ENCODE results near the gene GARIN5B.

The GARIN5B gene

DNA sequence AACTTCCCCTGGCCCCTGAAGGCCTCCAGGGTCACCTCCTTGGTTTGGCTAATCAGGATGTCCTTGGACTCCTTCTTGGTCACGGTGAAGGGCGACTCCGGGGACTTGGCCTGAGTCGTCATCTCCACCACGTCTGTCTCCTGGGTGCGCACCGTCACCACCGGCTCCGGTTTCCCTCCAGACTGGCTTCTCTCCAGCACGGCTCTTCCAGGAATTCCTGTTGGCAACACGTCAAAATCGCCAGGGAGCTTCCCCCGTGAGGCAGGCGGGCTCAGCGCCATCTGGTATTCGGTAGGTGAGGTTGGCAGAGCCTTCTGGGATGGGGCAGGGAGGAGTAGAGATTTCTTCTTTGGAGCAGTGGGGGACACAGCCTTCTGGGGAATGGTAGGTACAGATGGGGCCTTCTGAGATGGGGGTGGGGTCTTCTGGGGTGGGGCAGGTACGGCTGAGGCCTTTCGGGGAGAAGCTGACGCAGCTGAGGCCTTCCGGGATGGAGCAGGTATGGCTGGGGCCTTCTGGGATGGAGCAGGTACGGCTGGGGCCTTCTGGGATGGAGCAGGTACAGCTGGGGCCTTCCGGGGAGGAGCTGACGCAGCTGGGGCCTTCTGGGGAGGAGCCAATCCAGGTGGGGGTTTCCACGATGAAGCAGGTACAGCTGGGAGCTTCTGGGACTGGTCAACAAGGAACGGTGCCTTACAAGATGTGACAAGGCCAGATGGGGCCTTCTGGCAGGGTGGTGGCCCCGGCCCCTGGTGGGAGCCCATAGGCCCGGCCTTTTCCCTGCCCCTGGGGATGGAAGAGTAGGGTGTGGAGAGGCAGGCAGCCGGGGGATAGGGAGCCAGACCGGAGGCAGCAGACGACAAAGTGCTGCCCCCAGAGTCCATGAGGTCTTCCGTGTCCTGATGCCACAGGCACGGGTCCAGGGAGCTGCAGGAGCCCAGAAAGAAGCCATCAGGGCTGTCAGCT lies 3.8 kb downstream of the GARIN5B start:
- TF ChIP-seq OSR1 (CRISPR knock-in tag; IDR thresholded peaks at IDR 0.05) (no peak), CREB5 (CRISPR knock-in tag; IDR thresholded peaks at IDR 0.05; ENCODE audit: low read depth) (no peak), ZNF8 (CRISPR knock-in tag; IDR thresholded peaks at IDR 0.05) (no peak), ESRRG (CRISPR knock-in tag; IDR thresholded peaks at IDR 0.05) (no peak), ZC3H10 (CRISPR knock-in tag; IDR thresholded peaks at IDR 0.05) (no peak), ISL1 (CRISPR knock-in tag; IDR thresholded peaks at IDR 0.05) (no peak), ZFP3 (CRISPR knock-in tag; IDR thresholded peaks at IDR 0.05) (no peak), CSRNP3 (CRISPR knock-in tag; IDR thresholded peaks at IDR 0.05) (no peak), TCF4 (CRISPR knock-in tag; IDR thresholded peaks at IDR 0.05; ENCODE audit: borderline replicate concordance) (no peak), BACH2 (CRISPR knock-in tag; IDR thresholded peaks at IDR 0.05; ENCODE audit: borderline replicate concordance) (no peak), ARNTL (CRISPR knock-in tag; IDR thresholded peaks at IDR 0.05; ENCODE audit: borderline replicate concordance, low read depth) (no peak), ZNF565 (CRISPR knock-in tag; conservative IDR thresholded peaks at IDR 0.05; ENCODE audit: low read depth) (no peak), ZFP30 (CRISPR knock-in tag; IDR thresholded peaks at IDR 0.05) (no peak), RARB (CRISPR knock-in tag; IDR thresholded peaks at IDR 0.05) (no peak), PPARA (CRISPR knock-in tag; IDR thresholded peaks at IDR 0.05; ENCODE audit: borderline replicate concordance) (no peak), PATZ1 (CRISPR knock-in tag; IDR thresholded peaks at IDR 0.05; ENCODE audit: borderline replicate concordance) (no peak)
- TF ChIP-seq, protein P1, sequence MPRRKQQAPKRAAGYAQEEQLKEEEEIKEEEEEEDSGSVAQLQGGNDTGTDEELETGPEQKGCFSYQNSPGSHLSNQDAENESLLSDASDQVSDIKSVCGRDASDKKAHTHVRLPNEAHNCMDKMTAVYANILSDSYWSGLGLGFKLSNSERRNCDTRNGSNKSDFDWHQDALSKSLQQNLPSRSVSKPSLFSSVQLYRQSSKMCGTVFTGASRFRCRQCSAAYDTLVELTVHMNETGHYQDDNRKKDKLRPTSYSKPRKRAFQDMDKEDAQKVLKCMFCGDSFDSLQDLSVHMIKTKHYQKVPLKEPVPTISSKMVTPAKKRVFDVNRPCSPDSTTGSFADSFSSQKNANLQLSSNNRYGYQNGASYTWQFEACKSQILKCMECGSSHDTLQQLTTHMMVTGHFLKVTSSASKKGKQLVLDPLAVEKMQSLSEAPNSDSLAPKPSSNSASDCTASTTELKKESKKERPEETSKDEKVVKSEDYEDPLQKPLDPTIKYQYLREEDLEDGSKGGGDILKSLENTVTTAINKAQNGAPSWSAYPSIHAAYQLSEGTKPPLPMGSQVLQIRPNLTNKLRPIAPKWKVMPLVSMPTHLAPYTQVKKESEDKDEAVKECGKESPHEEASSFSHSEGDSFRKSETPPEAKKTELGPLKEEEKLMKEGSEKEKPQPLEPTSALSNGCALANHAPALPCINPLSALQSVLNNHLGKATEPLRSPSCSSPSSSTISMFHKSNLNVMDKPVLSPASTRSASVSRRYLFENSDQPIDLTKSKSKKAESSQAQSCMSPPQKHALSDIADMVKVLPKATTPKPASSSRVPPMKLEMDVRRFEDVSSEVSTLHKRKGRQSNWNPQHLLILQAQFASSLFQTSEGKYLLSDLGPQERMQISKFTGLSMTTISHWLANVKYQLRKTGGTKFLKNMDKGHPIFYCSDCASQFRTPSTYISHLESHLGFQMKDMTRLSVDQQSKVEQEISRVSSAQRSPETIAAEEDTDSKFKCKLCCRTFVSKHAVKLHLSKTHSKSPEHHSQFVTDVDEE (CRISPR knock-in tag; IDR thresholded peaks at IDR 0.05): no peak
- no peak for ATAC-seq

GRCh38 chr19:55358493-55358892 lies 4.6 kb downstream of the GARIN5B start:
- no peak for ATAC-seq
- TF ChIP-seq BACH2 (CRISPR knock-in tag; IDR thresholded peaks at IDR 0.05; ENCODE audit: borderline replicate concordance) (no peak), RARB (CRISPR knock-in tag; IDR thresholded peaks at IDR 0.05) (no peak), ZNF8 (CRISPR knock-in tag; IDR thresholded peaks at IDR 0.05) (no peak)

DNA sequence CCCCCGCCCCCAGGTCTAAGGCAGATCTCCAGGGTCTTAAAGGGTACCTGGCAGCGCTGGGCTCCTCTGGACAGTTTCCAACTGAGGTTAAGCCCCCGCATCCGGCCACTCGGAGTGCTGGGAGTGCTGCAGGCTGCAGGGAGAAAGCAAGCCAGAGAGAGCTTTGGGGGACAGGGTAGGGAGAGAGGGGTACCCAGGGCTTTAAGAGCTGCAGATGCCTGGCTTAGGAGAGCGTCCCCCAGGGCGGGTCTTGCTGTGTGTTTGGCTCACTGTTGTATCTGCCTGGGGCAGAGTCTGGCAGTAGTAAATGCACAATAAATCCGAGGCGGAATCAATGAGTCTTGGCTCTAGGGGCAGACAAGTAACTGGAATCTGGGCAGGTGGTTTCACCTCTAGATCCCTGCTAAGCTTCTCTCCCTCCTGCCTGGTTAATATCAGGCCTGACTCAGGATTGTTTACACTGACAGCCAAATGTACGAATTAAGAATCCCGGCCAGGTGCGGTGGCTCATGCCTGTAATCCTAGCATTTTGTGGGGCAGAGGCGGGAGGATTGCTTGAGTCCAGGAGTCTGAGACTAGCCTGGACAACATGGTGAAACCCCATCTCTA lies 7.7 kb downstream of the GARIN5B start:
- no peak for ATAC-seq

More for the DNA sequence above, 7.7 kb downstream of the GARIN5B start:
- no peak for TF ChIP-seq CSRNP3 (CRISPR knock-in tag; IDR thresholded peaks at IDR 0.05)
